H1 (cell line): ENCODE measurements around the gene RASSF10. TPM values are rescaled to one million over a fixed set of nuclear protein-coding genes. Genes with fewer than 3 reads are reported as not detected.

Experiments used
- CTCF ChIA-PET: fragments of 300-600 bp; sonication (Branson Sonifier 250); formaldehyde crosslinking; loops from one replicate; lab custom pipeline; 2021; ENCODE audit not compliant: partially characterized antibody; lab: Charles Lee
- POLR2A ChIA-PET: fragments of 300-600 bp; sonication (Branson Sonifier 250); formaldehyde crosslinking; loops from one replicate; lab custom pipeline; 2021; ENCODE audit warnings: inconsistent platforms; ENCODE audit not compliant: partially characterized antibody; lab: Charles Lee
- DNase-seq, 2 experiments: peaks; one replicate each; pipeline versions ENCODE4 v3.0.0 to v3.0.0-alpha.2; 2010 to 2022; ENCODE audit warnings: low spot score in 2 of 2, low read depth in 1 of 2, mixed read lengths in 1 of 2
- FAIRE-seq: peaks from 2 replicates; lab custom pipeline; 2011; peaks lifted over from hg19 to GRCh38; lab: Jason Lieb, UNC
- H2AFZ ChIP-seq: 2 replicates; pipeline ENCODE4 v1.8.1; 2012; ENCODE audit warnings: low read length, inconsistent platforms
- H2AK5ac ChIP-seq: 2 replicates; pipeline ENCODE4 v1.6.1; 2013; ENCODE audit warnings: low read depth, low read length
- H2BK120ac ChIP-seq: replicated peaks from 2 replicates; pipeline ENCODE3; 2013; ENCODE audit warnings: low read depth, low read length, inconsistent platforms
- H2BK12ac ChIP-seq: 2 replicates; pipeline ENCODE4 v1.6.1; 2013; ENCODE audit warnings: low read depth, low read length
- H2BK15ac ChIP-seq: 2 replicates; pipeline ENCODE4 v1.6.1; 2013; ENCODE audit warnings: low read length
- H2BK20ac ChIP-seq: 2 replicates; pipeline ENCODE4 v1.6.1; 2013; ENCODE audit warnings: low read length
- H2BK5ac ChIP-seq: 2 replicates; pipeline ENCODE4 v1.6.1; 2013; ENCODE audit warnings: low read depth, low read length
- H3K14ac ChIP-seq: 2 replicates; pipeline ENCODE4 v1.6.1; 2013; ENCODE audit warnings: inconsistent platforms; ENCODE audit not compliant: insufficient read length
- H3K18ac ChIP-seq: 2 replicates; pipeline ENCODE4 v1.6.1; 2013; ENCODE audit warnings: low read length; ENCODE audit errors: extremely low read depth
- H3K23ac ChIP-seq: 2 replicates; pipeline ENCODE4 v1.6.1; 2013; ENCODE audit warnings: inconsistent platforms; ENCODE audit not compliant: insufficient read length
- H3K23me2 ChIP-seq: 2 replicates; pipeline ENCODE4 v1.6.1; 2013; ENCODE audit warnings: low read depth, low read length
- H3K27ac ChIP-seq: 2 replicates; pipeline ENCODE4 v1.6.1; 2011; ENCODE audit warnings: low read depth, low read length, inconsistent platforms
- H3K27me3 ChIP-seq, 4 experiments: replicated peaks in 1 of 4; 1 replicate in 1 of 4; 2 replicates in 3 of 4; pipeline versions ENCODE4 v1.6.1 to v1.8.1; 2011 to 2013; ENCODE audit warnings: low read length in 3 of 4, mild to moderate bottlenecking in 3 of 4, inconsistent platforms in 2 of 4, mixed read lengths in 2 of 4, moderate library complexity in 1 of 4; ENCODE audit not compliant: control insufficient read depth in 3 of 4, insufficient read depth in 3 of 4; ENCODE audit errors: extremely low read depth in 1 of 4
- H3K36me3 ChIP-seq, 4 experiments: 2 replicates each; pipeline versions ENCODE4 v1.6.1 to v1.8.1; 2011 to 2013; ENCODE audit warnings: mild to moderate bottlenecking in 4 of 4, low read length in 3 of 4, moderate library complexity in 2 of 4, control low read depth in 1 of 4, inconsistent platforms in 1 of 4; ENCODE audit not compliant: insufficient read depth in 4 of 4, control insufficient read depth in 2 of 4
- H3K4ac ChIP-seq: replicated peaks from 2 replicates; pipeline ENCODE3; 2013; ENCODE audit warnings: low read length, low read depth, mixed read lengths, inconsistent platforms; ENCODE audit not compliant: insufficient read length
- H3K4me1 ChIP-seq, 4 experiments: replicated peaks in 1 of 4; 1 replicate in 1 of 4; 2 replicates in 3 of 4; pipeline versions ENCODE4 v1.6.1 to v1.8.1; 2011 to 2013; ENCODE audit warnings: low read length in 3 of 4, inconsistent platforms in 2 of 4, mixed read lengths in 1 of 4; ENCODE audit not compliant: insufficient read depth in 4 of 4, control insufficient read depth in 3 of 4
- H3K4me2 ChIP-seq, 2 experiments: 2 replicates each; pipeline versions ENCODE4 v1.6.1 to v1.8.1; 2011 to 2013; ENCODE audit warnings: low read depth in 2 of 2, low read length in 2 of 2, control low read depth in 1 of 2, inconsistent platforms in 1 of 2, mild to moderate bottlenecking in 1 of 2; ENCODE audit not compliant: insufficient read depth in 1 of 2
- H3K4me3 ChIP-seq, 4 experiments: fragments of 200-600, 300-600 bp in 1 of 4; sonication (generic), shearing (Covaris generic), sonication (Bioruptor Twin) in 1 of 4; 2 replicates each; pipeline versions ENCODE4 v1.5.1 to v1.8.1; 2011 to 2016; ENCODE audit warnings: low read length in 4 of 4, low read depth in 3 of 4, control low read depth in 2 of 4, inconsistent platforms in 2 of 4, mild to moderate bottlenecking in 2 of 4, mixed read lengths in 1 of 4, moderate library complexity in 1 of 4; ENCODE audit not compliant: insufficient read depth in 2 of 4; ENCODE audit errors: extremely low read depth in 1 of 4
- H3K56ac ChIP-seq: replicated peaks from 2 replicates; pipeline ENCODE3; 2013; ENCODE audit warnings: low read depth, mild to moderate bottlenecking, mixed read lengths, low read length, inconsistent platforms; ENCODE audit not compliant: insufficient read length
- H3K79me1 ChIP-seq: 2 replicates; pipeline ENCODE4 v1.6.1; 2013; ENCODE audit warnings: low read depth, low read length, control low read depth
- H3K79me2 ChIP-seq, 2 experiments: 2 replicates each; pipeline versions ENCODE4 v1.6.1 to v1.8.1; 2012 to 2013; ENCODE audit warnings: low read length in 2 of 2, mild to moderate bottlenecking in 2 of 2, inconsistent platforms in 1 of 2; ENCODE audit not compliant: insufficient read depth in 2 of 2, control insufficient read depth in 1 of 2
- H3K9ac ChIP-seq, 4 experiments: replicated peaks in 1 of 4; 1 replicate in 1 of 4; 2 replicates in 3 of 4; pipeline versions ENCODE4 v1.6.1 to v1.8.1; 2011 to 2013; ENCODE audit warnings: low read depth in 3 of 4, low read length in 3 of 4, control low read depth in 2 of 4, mild to moderate bottlenecking in 2 of 4, moderate library complexity in 2 of 4, inconsistent platforms in 1 of 4; ENCODE audit errors: extremely low read depth in 1 of 4
- H3K9me3 ChIP-seq, 2 experiments: 2 replicates each; pipeline versions ENCODE4 v1.6.1 to v1.8.1; 2012 to 2013; ENCODE audit warnings: mild to moderate bottlenecking in 2 of 2, moderate library complexity in 2 of 2, control low read depth in 1 of 2, inconsistent platforms in 1 of 2, low read depth in 1 of 2, low read length in 1 of 2, mixed read lengths in 1 of 2; ENCODE audit not compliant: insufficient read depth in 2 of 2
- H4K20me1 ChIP-seq, 2 experiments: replicated peaks in 1 of 2; 2 replicates each; pipeline versions ENCODE3 to v1.8.1; 2011 to 2013; ENCODE audit warnings: inconsistent platforms in 2 of 2, low read length in 2 of 2, mild to moderate bottlenecking in 1 of 2; ENCODE audit not compliant: insufficient read depth in 2 of 2, control insufficient read depth in 1 of 2
- H4K5ac ChIP-seq: 2 replicates; pipeline ENCODE4 v1.6.1; 2013; ENCODE audit warnings: low read length, low read depth, mixed read lengths, inconsistent platforms; ENCODE audit not compliant: insufficient read length
- H4K8ac ChIP-seq: 2 replicates; pipeline ENCODE4 v1.8.0; 2013; ENCODE audit warnings: mild to moderate bottlenecking, moderate library complexity, low read length, inconsistent platforms; ENCODE audit not compliant: insufficient read depth; ENCODE audit errors: extremely low read depth
- H4K91ac ChIP-seq: replicated peaks from 2 replicates; pipeline ENCODE3; 2013; ENCODE audit warnings: low read length, mixed read lengths, inconsistent platforms; ENCODE audit not compliant: insufficient read length
- BRCA1 ChIP-seq: IDR thresholded peaks from 2 replicates; pipeline ENCODE4 v1.6.1; 2012; ENCODE audit warnings: low read depth, low read length, improper control_type of control experiment
- CEBPB ChIP-seq: IDR thresholded peaks from 2 replicates; pipeline ENCODE4 v1.6.1; 2012; ENCODE audit warnings: low read depth, low read length
- GTF2F1 ChIP-seq: IDR thresholded peaks from 2 replicates; pipeline ENCODE4 v1.6.1; 2012; ENCODE audit warnings: low read depth, low read length, improper control_type of control experiment, borderline replicate concordance
- RFX5 ChIP-seq: IDR thresholded peaks from 2 replicates; pipeline ENCODE4 v1.6.1; 2011; ENCODE audit warnings: low read depth, low read length, improper control_type of control experiment, borderline replicate concordance
- SAP30 ChIP-seq: fragments of 300-600 bp; sonication (generic); IDR thresholded peaks from 2 replicates; pipeline ENCODE4 v1.7.1; 2012; ENCODE audit warnings: low read length, moderate library complexity, mild to moderate bottlenecking, inconsistent platforms; ENCODE audit not compliant: insufficient read depth, insufficient replicate concordance
- TEAD4 ChIP-seq: IDR thresholded peaks from 2 replicates; pipeline ENCODE4 v1.6.1; 2012; ENCODE audit warnings: low read depth, low read length, inconsistent platforms, mixed read lengths
- ZNF274 ChIP-seq: IDR thresholded peaks from 2 replicates; pipeline ENCODE4 v1.7.0; 2012; ENCODE audit warnings: low read length, borderline replicate concordance; ENCODE audit errors: extremely low read depth
- WGBS, 2 experiments: shearing (Covaris generic) in 1 of 2; methylation state at CpG; one replicate each; pipeline versions ENCODE4 v1.1.6 to v1.1.7; 2013 to 2015; ENCODE audit warnings: low lambda C conversion rate in 2 of 2, mixed read lengths in 2 of 2, inconsistent platforms in 1 of 2, low coverage in 1 of 2, missing lambda C conversion rate in 1 of 2; ENCODE audit not compliant: insufficient replicate concordance in 2 of 2, insufficient coverage in 1 of 2, insufficient read length in 1 of 2; ENCODE audit errors: extremely low coverage in 1 of 2, missing lambda C conversion rate in 1 of 2; 5-methylcytosine and 5-hydroxymethylcytosine counted together
- polyA plus RNA-seq, 7 experiments: library from polyadenylated mRNA; depleted of rRNA in 3 of 7; stranded (reverse) in 5 of 7; unstranded in 2 of 7; fragments of >200 nt in 5 of 7; fragments of 200-250 nt in 2 of 7; gene quantifications; 1 replicate in 5 of 7; 2 replicates in 1 of 7; 4 replicates in 1 of 7; pipeline versions ENCODE4 v1.2.1 to v1.2.3, GENCODE V29; 2011 to 2013; ENCODE audit warnings: missing spikeins in 2 of 7, mixed read lengths in 2 of 7
- total RNA-seq: library from RNA; stranded (reverse); fragmentation: NEBNext Ultra II Directional; extraction: Animal tissue kit (Norgen Biotek cat#: 25700); gene quantifications from 2 replicates; pipeline ENCODE4 v1.2.1, GENCODE V29; 2021

RASSF10 gene
- total and polyA plus RNA-seq, 2 of the 8 experiments (the other 6 are each of a cell fraction or from before 2014, with no cell fraction given), result 0.51 to 1.8 TPM

DNA sequence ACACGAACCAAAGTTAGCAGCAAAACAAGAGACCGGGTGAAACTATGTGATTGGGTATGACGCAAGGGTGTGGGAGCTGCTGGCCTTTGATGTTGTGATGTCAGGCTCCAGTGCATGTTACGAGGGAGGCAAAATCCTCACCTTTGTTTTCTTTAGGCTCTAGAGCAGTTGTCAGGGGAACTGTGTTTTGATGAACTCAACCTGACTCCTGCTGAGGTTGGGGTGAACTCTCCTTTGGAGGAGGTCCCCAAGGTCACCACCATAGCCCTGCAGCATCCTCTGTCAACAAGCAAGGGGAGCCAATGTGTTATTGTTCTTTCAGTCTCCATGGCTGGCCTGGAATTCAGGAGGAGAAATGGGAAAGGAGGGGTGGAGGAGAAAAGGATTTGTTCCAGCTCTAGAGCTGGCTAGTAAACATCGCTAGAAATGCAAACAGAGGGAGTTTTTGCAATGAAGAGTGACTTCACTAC lies 33.8 kb downstream of the RASSF10 start:
- Histone ChIP-seq H3K79me2 (no peaks in the 10 kb centered on the region), H3K9me3 (no peaks in the 10 kb centered on the region), H3K79me1 (no peaks in the 10 kb centered on the region), H3K14ac (no peak overlapping the region), H3K18ac (no peak overlapping the region), H2BK120ac (no peak overlapping the region), H4K20me1 (no peaks in the 10 kb centered on the region), H3K27ac (no peak overlapping the region), H2BK5ac (no peak overlapping the region), H2AFZ (no peak overlapping the region), H3K56ac (no peak overlapping the region), H3K23me2 (no peaks in the 10 kb centered on the region), H2AK5ac (no peak overlapping the region), H2BK20ac (no peak overlapping the region), H3K9ac (no peak overlapping the region), H3K4ac (no peak overlapping the region), H3K23ac (no peak overlapping the region), H2BK15ac (no peak overlapping the region), H4K91ac (no peak overlapping the region), H3K4me3 (no peak overlapping the region), H3K4me1 (no peaks in the 10 kb centered on the region), H3K27me3 (no peaks in the 10 kb centered on the region), H3K4me2 (no peak overlapping the region), H3K36me3 (no peaks in the 10 kb centered on the region), H2BK12ac (no peak overlapping the region), H4K5ac (no peak overlapping the region), H4K8ac (no peak overlapping the region)
- ChIA-PET CTCF (no interaction called here), POLR2A (no interaction called here)
- whole genome bisulfite sequencing, 2 experiments, result 92% methylated on average over 5 of the region's 5 CpGs; no CpG with 5 or more reads in 1 of the 2 experiments
- FAIRE-seq (no peak), DNase-seq (no peak)
- TF ChIP-seq TEAD4 (no peak), ZNF274 (no peak), RFX5 (no peak), SAP30 (no peak), BRCA1 (no peak), GTF2F1 (no peak), CEBPB (peak; percentile 60)
